Gastrocnemius medialis (tissue), 4 donors: ENCODE results near the gene CAMKV. TPM values are rescaled to one million over a fixed set of nuclear protein-coding genes. Genes with fewer than 3 reads are reported as not detected.

Experiments
- ATAC-seq, 2 donors: fragments of 150-250 bp; one replicate each; pipeline ENCODE4 v1.9.1; 2016
- DNase-seq, 2 donors: peaks; one replicate each; pipeline ENCODE4 v3.0.0-alpha.2; 2019
- H3K27ac ChIP-seq, 4 donors: fragments of 200-600 bp; sonication (generic); 1 replicate in 1 of 4; 2 replicates in 3 of 4; pipeline ENCODE4 v1.5.1; 2016 to 2018; ENCODE audit warnings: mild to moderate bottlenecking in 2 of 4, moderate library complexity in 1 of 4
- H3K27me3 ChIP-seq, 3 donors: fragments of 200-600 bp; sonication (generic) in 2 of 3; 1 replicate in 1 of 3; 2 replicates in 2 of 3; pipeline versions ENCODE4 v1.5.1 to v1.6.0; 2016 to 2019; ENCODE audit warnings: mild to moderate bottlenecking in 1 of 3, moderate library complexity in 1 of 3
- H3K36me3 ChIP-seq, 2 donors: fragments of 200-600 bp; sonication (generic) in 1 of 2; one replicate each; pipeline ENCODE4 v1.5.1; 2017 to 2018
- H3K4me1 ChIP-seq, 2 donors: fragments of 200-600 bp; sonication (generic) in 1 of 2; one replicate each; pipeline ENCODE4 v1.5.1; 2016 to 2017; ENCODE audit warnings: mild to moderate bottlenecking in 2 of 2
- H3K4me3 ChIP-seq, 4 donors: fragments of 200-600 bp; sonication (generic) in 3 of 4; 1 replicate in 1 of 4; 2 replicates in 3 of 4; pipeline ENCODE4 v1.5.1; 2016 to 2019; ENCODE audit warnings: mild to moderate bottlenecking in 2 of 4
- H3K9me3 ChIP-seq, 3 donors: fragments of 200-600 bp; sonication (generic) in 2 of 3; 1 replicate in 1 of 3; 2 replicates in 2 of 3; pipeline ENCODE4 v1.5.1; 2016 to 2019
- CTCF ChIP-seq, 5 experiments: fragments of 450-650 bp in 3 of 5; fragments of 200-600 bp in 2 of 5; sonication (generic) in 2 of 5; IDR thresholded peaks in 4 of 5; conservative IDR thresholded peaks in 1 of 5; 1 replicate in 4 of 5; 2 replicates in 1 of 5; pipeline ENCODE4 v1.5.1; 2016 to 2019; ENCODE audit warnings: antibody characterized with exemption in 5 of 5, mild to moderate bottlenecking in 3 of 5, moderate library complexity in 3 of 5
- POLR2A ChIP-seq, 2 donors: fragments of 450-650 bp; IDR thresholded peaks; one replicate each; pipeline ENCODE4 v1.6.1; 2017; ENCODE audit warnings: antibody characterized with exemption in 2 of 2, mild to moderate bottlenecking in 2 of 2, moderate library complexity in 2 of 2
- in situ Hi-C, 4 donors: fragments of 200-750 bp; cut with MboI; loops; one replicate each; pipeline versions ENCODE4 v1.15.0 to v1.8.0; 2017; ENCODE audit warnings: low sequenced_read_pairs in 4 of 4
- intact Hi-C: fragments of 100-400 bp; cut with DNase I; formaldehyde crosslinking; loops from one replicate; pipeline ENCODE4 v1.15.1; 2023; ENCODE audit warnings: low total_unique reads
- total RNA-seq, 4 donors: library from RNA; depleted of rRNA; stranded (reverse); fragments of >200 nt; gene quantifications; one replicate each; pipeline versions ENCODE4 v1.1.0 to v1.2.3, GENCODE V29; 2016

The CAMKV gene
- total RNA-seq, 4 donors from 2014 or later = not detected

GRCh38 chr3:49855662-49856061 lies 14.0 kb downstream of the CAMKV start:
- H3K9me3 ChIP-seq = no peaks in the 10 kb centered on the region
- no peak for ATAC-seq
- no peak for DNase-seq
- H3K4me3 ChIP-seq = peak overlapping the region; percentile 64 to 86 (median 68)
- no peaks in the 10 kb centered on the region for H3K27me3 ChIP-seq
- in situ Hi-C loops = no loop called here
- H3K4me1 ChIP-seq = peaks cover 7% of the 10 kb centered on the region in 2 donors
- H3K36me3 ChIP-seq = no peaks in the 10 kb centered on the region
- TF ChIP-seq CTCF (IDR thresholded peaks at IDR 0.05 in 4 of 5, conservative IDR thresholded peaks at IDR 0.05 in 1 of 5) (no peak), POLR2A (IDR thresholded peaks at IDR 0.05) (no peak)
- intact Hi-C loops = no loop called here
- H3K27ac ChIP-seq = no peak overlapping the region

- H3K9me3 ChIP-seq = no peaks in the 10 kb centered on the region
- no peak for TF ChIP-seq CTCF (IDR thresholded peaks at IDR 0.05 in 4 of 5, conservative IDR thresholded peaks at IDR 0.05 in 1 of 5)
- no peak for TF ChIP-seq POLR2A (IDR thresholded peaks at IDR 0.05)
- ATAC-seq = no peak
- intact Hi-C loops (loop anchor here (10.0 kb wide), 1 partner anchor 59 kb away; the partner anchor contains the start of gene MST1R), in situ Hi-C loops (loop anchor here in 1 of 4 donors (25.0 kb wide), 1 partner anchor 308 kb away; no protein-coding TSS in a partner anchor)
- H3K4me1 ChIP-seq = peaks cover 0 to 5% of the 10 kb centered on the region in 2 donors
- no peaks in the 10 kb centered on the region for H3K36me3 ChIP-seq
- no peak overlapping the region for H3K27ac ChIP-seq
- no peak overlapping the region for H3K4me3 ChIP-seq
- no peaks in the 10 kb centered on the region for H3K27me3 ChIP-seq
- DNase-seq = no peak
These were observed 24.0 kb downstream of the CAMKV start for GRCh38 chr3:49845694-49846093.

- Histone ChIP-seq H3K9me3 (no peaks in the 10 kb centered on the region), H3K27me3 (no peaks in the 10 kb centered on the region), H3K4me1 (peaks cover 5 to 15% of the 10 kb centered on the region in 2 donors), H3K36me3 (no peaks in the 10 kb centered on the region), H3K4me3 (no peak overlapping the region), H3K27ac (no peak overlapping the region)
- in situ Hi-C loops (loop anchor here in 2 of 4 donors (5.0 to 25.0 kb wide), 3 partner anchors 37 to 307 kb away; partner anchors contain the start of gene INKA1 (in 1 of the 2)), intact Hi-C loops (loop anchor here (10.0 kb wide), 1 partner anchor 60 kb away; the partner anchor contains the start of gene MST1R)
- ATAC-seq (no peak), DNase-seq (no peak)
- TF ChIP-seq CTCF (IDR thresholded peaks at IDR 0.05 in 4 of 5, conservative IDR thresholded peaks at IDR 0.05 in 1 of 5) = no peak
- TF ChIP-seq POLR2A (IDR thresholded peaks at IDR 0.05) = no peak
These were observed 25.1 kb downstream of the CAMKV start for GRCh38 chr3:49844464-49845183.

- TF ChIP-seq POLR2A (IDR thresholded peaks at IDR 0.05) = no peak
- no peak for TF ChIP-seq CTCF (IDR thresholded peaks at IDR 0.05 in 4 of 5, conservative IDR thresholded peaks at IDR 0.05 in 1 of 5)
- no peak overlapping the region for H3K4me3 ChIP-seq
- in situ Hi-C loops (loop anchor here in 2 of 4 donors (5.0 to 25.0 kb wide), 3 partner anchors 36 to 306 kb away; partner anchors contain the start of gene INKA1 (in 1 of the 2)), intact Hi-C loops (loop anchor here (10.0 kb wide), 1 partner anchor 62 kb away; the partner anchor contains the start of gene MST1R)
- H3K27ac ChIP-seq = no peak overlapping the region
- DNase-seq (no peak), ATAC-seq (no peak)
- H3K27me3 ChIP-seq = no peaks in the 10 kb centered on the region
- H3K9me3 ChIP-seq = no peaks in the 10 kb centered on the region
- H3K36me3 ChIP-seq = no peaks in the 10 kb centered on the region
- peaks cover 9 to 18% of the 10 kb centered on the region in 2 donors for H3K4me1 ChIP-seq
These were observed 26.7 kb downstream of the CAMKV start for GRCh38 chr3:49842843-49843517.
